Measurements from ENCODE around the gene FOXN1. TPM values are rescaled to one million over a fixed set of nuclear protein-coding genes. Genes with fewer than 3 reads are reported as not detected.

The FOXN1 gene
- total RNA-seq, 1 donor from 2014 or later, result not detected

DNA sequence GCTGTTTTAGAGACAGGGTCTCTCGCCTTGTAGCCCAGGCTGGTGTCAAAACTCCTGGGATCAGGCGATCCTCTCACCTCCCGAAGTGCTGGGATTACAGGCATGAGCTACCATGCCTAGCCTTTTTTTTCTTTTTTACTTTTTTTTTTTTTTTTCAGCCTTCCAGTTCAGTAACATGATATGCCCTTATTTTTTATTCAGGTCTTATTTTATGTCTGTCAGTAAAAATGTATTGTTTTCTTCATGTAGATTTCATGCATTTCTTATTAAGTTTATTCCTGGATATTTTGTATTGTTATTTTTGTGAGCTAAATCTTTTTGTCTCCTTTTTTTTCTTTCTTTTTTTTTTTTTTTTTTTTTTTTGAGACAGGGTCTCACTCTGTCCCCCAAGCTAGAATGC lies 2.7 kb upstream of the FOXN1 start:
- no peak for DNase-seq (ENCODE audit: low read depth)
- no peak overlapping the region for H3K4me3 ChIP-seq (ENCODE audit: insufficient read depth, low read depth, low read length)
- no peaks in the 10 kb centered on the region for H3K4me1 Mint-ChIP-seq (ENCODE audit: low read depth, unreplicated experiment)
- no peak overlapping the region for H3K4me2 ChIP-seq (ENCODE audit: low read length)
- no peaks in the 10 kb centered on the region for H4K20me1 ChIP-seq (ENCODE audit: insufficient read depth, low read length)
- no peaks in the 10 kb centered on the region for H3K36me3 Mint-ChIP-seq (ENCODE audit: low read depth, unreplicated experiment)
- TF ChIP-seq, protein P1, sequence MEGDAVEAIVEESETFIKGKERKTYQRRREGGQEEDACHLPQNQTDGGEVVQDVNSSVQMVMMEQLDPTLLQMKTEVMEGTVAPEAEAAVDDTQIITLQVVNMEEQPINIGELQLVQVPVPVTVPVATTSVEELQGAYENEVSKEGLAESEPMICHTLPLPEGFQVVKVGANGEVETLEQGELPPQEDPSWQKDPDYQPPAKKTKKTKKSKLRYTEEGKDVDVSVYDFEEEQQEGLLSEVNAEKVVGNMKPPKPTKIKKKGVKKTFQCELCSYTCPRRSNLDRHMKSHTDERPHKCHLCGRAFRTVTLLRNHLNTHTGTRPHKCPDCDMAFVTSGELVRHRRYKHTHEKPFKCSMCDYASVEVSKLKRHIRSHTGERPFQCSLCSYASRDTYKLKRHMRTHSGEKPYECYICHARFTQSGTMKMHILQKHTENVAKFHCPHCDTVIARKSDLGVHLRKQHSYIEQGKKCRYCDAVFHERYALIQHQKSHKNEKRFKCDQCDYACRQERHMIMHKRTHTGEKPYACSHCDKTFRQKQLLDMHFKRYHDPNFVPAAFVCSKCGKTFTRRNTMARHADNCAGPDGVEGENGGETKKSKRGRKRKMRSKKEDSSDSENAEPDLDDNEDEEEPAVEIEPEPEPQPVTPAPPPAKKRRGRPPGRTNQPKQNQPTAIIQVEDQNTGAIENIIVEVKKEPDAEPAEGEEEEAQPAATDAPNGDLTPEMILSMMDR (IDR thresholded peaks at IDR 0.05; ENCODE audit: insufficient read depth, low read depth, low read length), result no peak
- TF ChIP-seq EZH2 (IDR thresholded peaks at IDR 0.05; ENCODE audit: insufficient read depth, low read length), result no peak
- H3K79me2 ChIP-seq (ENCODE audit: insufficient read depth, low read length), result no peaks in the 10 kb centered on the region
- no peak overlapping the region for H3K27ac Mint-ChIP-seq (ENCODE audit: unreplicated experiment)
- H3K36me3 ChIP-seq (ENCODE audit: insufficient read depth, low read length), result no peaks in the 10 kb centered on the region
- no peaks in the 10 kb centered on the region for H3K9me3 ChIP-seq (ENCODE audit: insufficient read depth, low read depth, low read length)
- H3K27ac ChIP-seq (ENCODE audit: low read depth, low read length), result no peak overlapping the region
- H2AFZ ChIP-seq (ENCODE audit: low read depth, low read length), result no peak overlapping the region
- H3K27me3 ChIP-seq (ENCODE audit: insufficient read depth, low read length), result peaks cover 27% of the 10 kb centered on the region
- H3K4me3 Mint-ChIP-seq (ENCODE audit: unreplicated experiment), result no peak overlapping the region
- H3K4me1 ChIP-seq (ENCODE audit: insufficient read depth, low read length), result no peaks in the 10 kb centered on the region
- H3K9ac ChIP-seq (ENCODE audit: low read length), result no peak overlapping the region
- H3K9me3 Mint-ChIP-seq (ENCODE audit: unreplicated experiment), result no peaks in the 10 kb centered on the region
- FAIRE-seq, result no peak
- peaks cover 50% of the 10 kb centered on the region for H3K27me3 Mint-ChIP-seq (ENCODE audit: low read depth, unreplicated experiment)

DNA sequence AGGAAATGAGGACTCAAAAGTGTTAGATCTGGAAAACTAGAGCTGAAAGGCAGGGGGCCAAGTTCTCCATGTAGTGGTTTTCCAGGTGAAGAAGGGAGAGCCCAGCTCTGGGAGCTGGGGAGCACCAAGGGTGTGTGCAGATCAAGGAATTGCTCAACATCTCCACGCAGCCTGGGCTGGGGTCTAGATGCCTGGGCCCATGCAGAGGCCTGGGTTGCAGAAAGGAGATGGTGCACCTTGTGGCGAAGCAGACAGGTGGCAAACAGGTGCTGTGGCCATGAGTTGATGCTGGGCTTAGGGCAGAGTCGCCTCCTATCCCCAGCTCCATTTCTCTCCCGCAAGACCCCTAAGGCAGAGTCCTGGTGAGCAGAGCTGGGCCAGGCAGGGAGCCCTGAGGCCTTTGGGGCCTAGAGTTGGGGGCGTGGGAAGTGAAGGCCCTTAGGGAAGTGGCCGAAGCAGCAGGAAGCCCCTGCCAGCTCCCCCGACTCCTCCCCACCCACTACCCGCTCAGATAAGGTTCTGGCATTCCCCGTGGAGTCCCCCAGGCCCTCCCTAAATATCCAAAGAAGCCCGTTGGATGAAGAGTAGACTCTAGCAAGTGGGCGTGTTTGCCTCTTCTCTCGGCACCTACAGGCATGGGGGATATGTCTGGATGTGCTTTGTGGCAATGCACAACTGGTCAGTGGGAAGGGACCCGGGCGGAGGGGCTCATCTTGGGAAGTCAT lies 777 bp downstream of the FOXN1 start:
- Histone ChIP-seq H3K4me3 (ENCODE audit: insufficient read depth, low read depth, low read length) (no peak overlapping the region), H3K36me3 (ENCODE audit: insufficient read depth, low read length) (no peaks in the 10 kb centered on the region), H3K9me3 (ENCODE audit: insufficient read depth, low read depth, low read length) (no peaks in the 10 kb centered on the region), H4K20me1 (ENCODE audit: insufficient read depth, low read length) (no peaks in the 10 kb centered on the region), H3K4me1 (ENCODE audit: insufficient read depth, low read length) (no peaks in the 10 kb centered on the region), H3K79me2 (ENCODE audit: insufficient read depth, low read length) (no peaks in the 10 kb centered on the region), H2AFZ (ENCODE audit: low read depth, low read length) (no peak overlapping the region), H3K27me3 (ENCODE audit: insufficient read depth, low read length) (peaks cover 35% of the 10 kb centered on the region), H3K9ac (ENCODE audit: low read length) (no peak overlapping the region), H3K4me2 (ENCODE audit: low read length) (no peak overlapping the region), H3K27ac (ENCODE audit: low read depth, low read length) (no peak overlapping the region)
- no peak overlapping the region for H3K27ac Mint-ChIP-seq (ENCODE audit: unreplicated experiment)
- H3K36me3 Mint-ChIP-seq (ENCODE audit: low read depth, unreplicated experiment), result no peaks in the 10 kb centered on the region
- H3K9me3 Mint-ChIP-seq (ENCODE audit: unreplicated experiment), result no peaks in the 10 kb centered on the region
- H3K4me3 Mint-ChIP-seq (ENCODE audit: unreplicated experiment), result peak overlapping the region; percentile 67
- H3K27me3 Mint-ChIP-seq (ENCODE audit: low read depth, unreplicated experiment), result peaks cover 54% of the 10 kb centered on the region
- FAIRE-seq (no peak), DNase-seq (ENCODE audit: low read depth) (no peak)
- TF ChIP-seq EZH2 (IDR thresholded peaks at IDR 0.05; ENCODE audit: insufficient read depth, low read length), result no peak
- TF ChIP-seq, protein P1 (IDR thresholded peaks at IDR 0.05; ENCODE audit: insufficient read depth, low read depth, low read length), result no peak
- peaks cover 10% of the 10 kb centered on the region for H3K4me1 Mint-ChIP-seq (ENCODE audit: low read depth, unreplicated experiment)

DNA sequence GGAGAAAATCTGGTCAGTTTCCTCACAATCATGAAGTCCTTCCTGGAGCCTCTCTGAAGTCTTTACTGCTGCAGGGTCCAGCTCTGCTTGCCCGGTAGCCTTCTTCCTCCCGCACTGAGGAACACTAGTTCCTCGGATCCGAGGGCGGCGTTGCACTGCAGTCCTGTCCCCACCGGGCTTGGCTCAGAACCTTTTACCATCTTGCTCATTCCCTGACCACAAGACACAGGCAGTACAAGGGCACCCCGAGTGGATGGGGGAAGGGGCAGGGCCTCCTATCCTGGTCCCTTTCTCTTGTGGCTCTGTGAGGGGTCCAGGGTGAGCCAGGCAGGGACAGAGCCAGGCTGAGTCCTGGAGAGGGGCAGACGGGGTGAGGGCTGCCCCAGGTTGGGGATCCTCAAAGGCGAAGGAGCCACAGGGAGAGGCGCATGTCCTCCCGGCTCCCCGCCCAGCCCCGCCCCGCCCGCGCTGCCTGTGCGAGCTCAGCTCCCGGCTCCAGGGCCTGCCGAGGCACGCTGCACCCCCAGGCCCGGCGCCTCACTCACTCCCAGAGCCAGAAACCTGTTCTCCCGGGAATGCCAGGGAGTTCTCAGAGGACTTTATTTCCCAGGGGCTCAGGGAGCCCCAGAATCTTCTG lies 1.5 kb downstream of the FOXN1 start:
- Histone ChIP-seq H3K27ac (ENCODE audit: low read depth, low read length) (no peak overlapping the region), H3K9ac (ENCODE audit: low read length) (no peak overlapping the region), H3K36me3 (ENCODE audit: insufficient read depth, low read length) (no peaks in the 10 kb centered on the region), H2AFZ (ENCODE audit: low read depth, low read length) (no peak overlapping the region), H3K4me1 (ENCODE audit: insufficient read depth, low read length) (no peaks in the 10 kb centered on the region), H3K79me2 (ENCODE audit: insufficient read depth, low read length) (no peaks in the 10 kb centered on the region), H4K20me1 (ENCODE audit: insufficient read depth, low read length) (no peaks in the 10 kb centered on the region), H3K4me2 (ENCODE audit: low read length) (no peak overlapping the region), H3K27me3 (ENCODE audit: insufficient read depth, low read length) (peaks cover 39% of the 10 kb centered on the region), H3K4me3 (ENCODE audit: insufficient read depth, low read depth, low read length) (no peak overlapping the region), H3K9me3 (ENCODE audit: insufficient read depth, low read depth, low read length) (no peaks in the 10 kb centered on the region)
- Mint-ChIP-seq H3K27me3 (ENCODE audit: low read depth, unreplicated experiment) (peaks cover 61% of the 10 kb centered on the region), H3K4me1 (ENCODE audit: low read depth, unreplicated experiment) (peaks cover 10% of the 10 kb centered on the region), H3K27ac (ENCODE audit: unreplicated experiment) (no peak overlapping the region), H3K9me3 (ENCODE audit: unreplicated experiment) (no peaks in the 10 kb centered on the region), H3K36me3 (ENCODE audit: low read depth, unreplicated experiment) (no peaks in the 10 kb centered on the region), H3K4me3 (ENCODE audit: unreplicated experiment) (no peak overlapping the region)
- peak; percentile 40 for TF ChIP-seq EZH2 (IDR thresholded peaks at IDR 0.05; ENCODE audit: insufficient read depth, low read length)
- TF ChIP-seq, protein P1 (IDR thresholded peaks at IDR 0.05; ENCODE audit: insufficient read depth, low read depth, low read length), result no peak
- DNase-seq (ENCODE audit: low read depth) (no peak), FAIRE-seq (no peak)

All from astrocyte (in vitro differentiated cells and primary cell).